Osteoblast (primary cell): ENCODE measurements around the gene HPS4. TPM values are rescaled to one million over a fixed set of nuclear protein-coding genes. Genes with fewer than 3 reads are reported as not detected.

ENCODE experiments used
- DNase-seq: peaks from one replicate; pipeline ENCODE4 v3.0.0; 2011; ENCODE audit warnings: low spot score, mixed read lengths; ENCODE audit not compliant: insufficient read length; ENCODE audit errors: missing footprints
- H2AFZ ChIP-seq: 2 replicates; pipeline ENCODE4 v1.6.0; 2011; ENCODE audit warnings: mild to moderate bottlenecking, low read length
- H3K27ac ChIP-seq: 2 replicates; pipeline ENCODE4 v1.5.1; 2011; ENCODE audit warnings: mild to moderate bottlenecking, low read depth, low read length, moderate library complexity
- H3K27me3 ChIP-seq: 2 replicates; pipeline ENCODE4 v1.6.0; 2012; ENCODE audit warnings: mild to moderate bottlenecking, control low read depth, inconsistent platforms, low read length, moderate library complexity; ENCODE audit not compliant: insufficient read depth
- H3K36me3 ChIP-seq: 2 replicates; pipeline ENCODE4 v1.5.1; 2011; ENCODE audit warnings: mild to moderate bottlenecking, low read length, control low read depth, moderate library complexity; ENCODE audit not compliant: insufficient read depth
- H3K4me1 ChIP-seq: 2 replicates; pipeline ENCODE4 v1.5.1; 2011; ENCODE audit warnings: mild to moderate bottlenecking, low read length, control low read depth, moderate library complexity; ENCODE audit not compliant: insufficient read depth
- H3K4me2 ChIP-seq: 2 replicates; pipeline ENCODE4 v1.6.0; 2011; ENCODE audit warnings: mild to moderate bottlenecking, low read length; ENCODE audit not compliant: insufficient read depth
- H3K4me3 ChIP-seq: fragments of 200-600 bp; sonication (generic); 3 replicates; pipeline ENCODE4 v1.5.1; 2012; ENCODE audit warnings: mild to moderate bottlenecking, low read length, inconsistent platforms; ENCODE audit not compliant: insufficient read depth
- H3K79me2 ChIP-seq: 2 replicates; pipeline ENCODE4 v1.6.0; 2012; ENCODE audit warnings: mild to moderate bottlenecking, low read length, control low read depth, inconsistent platforms; ENCODE audit not compliant: insufficient read depth
- H3K9me3 ChIP-seq: 2 replicates; pipeline ENCODE4 v1.5.1; 2011; ENCODE audit warnings: low read depth, low read length, control low read depth
- H4K20me1 ChIP-seq: 2 replicates; pipeline ENCODE4 v1.6.0; 2012; ENCODE audit warnings: mild to moderate bottlenecking, low read length, control low read depth; ENCODE audit not compliant: insufficient read depth
- CTCF ChIP-seq: IDR thresholded peaks from 2 replicates; pipeline ENCODE4 v1.5.1; 2011; ENCODE audit warnings: mild to moderate bottlenecking, low read depth, low read length, moderate library complexity; ENCODE audit errors: extremely low read depth
- total RNA-seq: library from RNA; depleted of rRNA; stranded (reverse); fragments of >200 nt; gene quantifications from 2 replicates; pipeline ENCODE4 v1.2.3, GENCODE V29; 2012

HPS4 gene
- total RNA-seq, 1 donor, result 47.4 TPM

DNA sequence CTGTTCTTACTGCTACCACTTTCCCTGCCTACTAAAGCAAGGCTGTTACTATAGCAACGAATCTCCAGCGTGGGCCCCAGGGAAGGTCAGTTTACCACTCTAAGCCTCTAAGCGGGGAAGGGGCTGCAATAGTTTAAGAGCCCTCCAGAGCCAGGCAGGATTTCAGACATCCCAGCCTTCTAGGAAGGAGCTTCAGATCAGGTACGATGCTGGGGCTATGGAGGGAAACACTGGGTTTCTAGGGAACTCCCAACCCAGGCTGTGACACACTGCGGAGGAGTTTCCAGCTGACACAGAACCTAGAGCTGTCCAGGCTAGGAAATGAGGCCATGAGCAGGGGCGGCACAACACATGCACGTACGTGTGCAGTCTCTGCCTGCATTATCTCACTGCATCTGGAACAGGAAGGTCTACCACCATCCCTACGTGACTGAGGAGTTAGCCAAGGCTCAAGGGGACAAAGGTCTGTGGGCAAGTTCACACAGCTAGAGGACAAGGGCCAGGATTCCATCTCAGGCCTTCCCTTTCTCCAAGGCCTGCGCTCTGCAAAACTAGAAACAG lies 20.4 kb downstream of the HPS4 start:
- no peak overlapping the region for H3K4me2 ChIP-seq
- H3K4me1 ChIP-seq, result peaks cover 8% of the 10 kb centered on the region
- no peak overlapping the region for H3K4me3 ChIP-seq
- peaks cover 19% of the 10 kb centered on the region for H3K79me2 ChIP-seq
- H2AFZ ChIP-seq, result no peak overlapping the region
- no peak for DNase-seq
- H3K9me3 ChIP-seq, result no peaks in the 10 kb centered on the region
- H3K27me3 ChIP-seq, result no peaks in the 10 kb centered on the region
- H3K27ac ChIP-seq, result no peak overlapping the region
- TF ChIP-seq CTCF, result no peak
- peaks cover 10% of the 10 kb centered on the region for H4K20me1 ChIP-seq
- peaks cover 48% of the 10 kb centered on the region for H3K36me3 ChIP-seq

DNA sequence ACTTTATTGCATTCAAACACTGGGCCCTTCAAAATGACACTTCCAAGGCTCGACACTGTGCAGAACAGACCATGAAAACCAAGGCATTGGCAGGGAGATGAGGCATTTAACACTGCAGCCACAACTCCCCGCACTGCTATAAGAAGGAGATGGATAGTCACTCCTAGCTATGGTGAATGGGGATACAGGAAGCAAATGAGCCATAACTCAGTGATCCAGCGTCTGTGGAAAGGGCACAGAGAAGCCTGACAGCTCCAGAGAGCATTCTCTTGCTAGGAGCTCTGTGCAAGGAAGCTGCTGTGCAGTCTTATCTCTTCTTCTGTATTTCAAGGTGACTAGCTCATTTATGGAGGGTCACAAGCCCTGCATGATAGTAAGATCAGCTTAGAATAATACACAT lies 20.9 kb downstream of the HPS4 start:
- Histone ChIP-seq H3K4me3 (no peak overlapping the region), H3K27me3 (no peaks in the 10 kb centered on the region), H3K9me3 (no peaks in the 10 kb centered on the region), H3K79me2 (peaks cover 19% of the 10 kb centered on the region), H3K4me2 (no peak overlapping the region), H3K4me1 (peaks cover 8% of the 10 kb centered on the region), H3K36me3 (peaks cover 48% of the 10 kb centered on the region), H2AFZ (no peak overlapping the region), H3K27ac (no peak overlapping the region), H4K20me1 (peaks cover 10% of the 10 kb centered on the region)
- no peak for TF ChIP-seq CTCF
- no peak for DNase-seq

DNA sequence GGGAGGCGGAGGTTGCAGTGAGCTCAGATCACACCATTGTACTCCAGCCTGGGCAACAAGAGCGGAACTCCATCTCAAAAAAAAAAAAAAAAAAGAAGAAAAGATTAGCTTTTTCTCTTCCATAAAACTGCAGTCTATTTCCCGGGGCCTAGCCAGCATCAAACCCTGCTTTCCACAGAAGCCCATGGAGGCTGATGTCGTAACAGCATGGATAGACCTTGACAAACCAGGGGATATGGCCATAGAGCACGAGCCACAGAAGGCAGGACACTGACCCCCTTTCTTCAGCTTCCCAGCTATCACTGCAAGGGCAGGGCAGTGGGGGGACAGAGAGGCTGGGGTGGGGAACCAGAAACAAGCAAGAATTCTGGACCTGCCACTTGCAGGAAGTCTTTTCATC lies 21.5 kb downstream of the HPS4 start:
- H3K36me3 ChIP-seq, result peaks cover 46% of the 10 kb centered on the region
- no peak for DNase-seq
- no peaks in the 10 kb centered on the region for H3K27me3 ChIP-seq
- H4K20me1 ChIP-seq, result peaks cover 10% of the 10 kb centered on the region
- peaks cover 8% of the 10 kb centered on the region for H3K4me1 ChIP-seq
- no peak overlapping the region for H3K4me3 ChIP-seq
- no peak overlapping the region for H3K4me2 ChIP-seq
- TF ChIP-seq CTCF, result no peak
- H3K9me3 ChIP-seq, result no peaks in the 10 kb centered on the region
- no peak overlapping the region for H3K27ac ChIP-seq
- peaks cover 19% of the 10 kb centered on the region for H3K79me2 ChIP-seq
- no peak overlapping the region for H2AFZ ChIP-seq

GRCh38 chr22:26461188-26461810 lies 22.3 kb downstream of the HPS4 start:
- Histone ChIP-seq H3K9me3 (no peaks in the 10 kb centered on the region), H3K27me3 (no peaks in the 10 kb centered on the region), H3K36me3 (peaks cover 42% of the 10 kb centered on the region), H4K20me1 (peaks cover 10% of the 10 kb centered on the region), H3K27ac (no peak overlapping the region), H3K4me1 (peaks cover 8% of the 10 kb centered on the region), H3K79me2 (peaks cover 19% of the 10 kb centered on the region), H3K4me3 (no peak overlapping the region), H2AFZ (no peak overlapping the region), H3K4me2 (no peak overlapping the region)
- DNase-seq, result no peak
- TF ChIP-seq CTCF, result peak; percentile 81
